ENCODE data around the gene XRN2.

Gene XRN2

DNA sequence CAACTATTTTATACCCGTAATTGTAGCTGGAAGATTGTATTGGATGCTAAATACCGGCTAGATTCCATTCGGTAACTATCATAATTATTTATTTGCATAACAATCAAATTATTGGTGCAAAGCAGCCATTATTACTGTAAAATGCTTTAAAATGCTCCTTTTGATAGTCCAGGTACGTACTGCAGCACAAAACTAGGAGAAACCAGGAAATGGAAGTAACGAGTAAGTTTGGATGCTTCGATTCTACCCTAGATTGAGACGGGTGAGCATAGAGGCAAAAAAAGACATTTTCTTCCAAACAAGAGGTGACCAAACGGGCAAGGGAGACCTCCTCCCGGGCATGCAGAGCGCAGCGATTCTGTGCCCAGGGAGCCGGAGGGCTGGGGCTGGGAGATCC is 469 bp upstream of the XRN2 start:
- no peak for DNase-seq

DNA sequence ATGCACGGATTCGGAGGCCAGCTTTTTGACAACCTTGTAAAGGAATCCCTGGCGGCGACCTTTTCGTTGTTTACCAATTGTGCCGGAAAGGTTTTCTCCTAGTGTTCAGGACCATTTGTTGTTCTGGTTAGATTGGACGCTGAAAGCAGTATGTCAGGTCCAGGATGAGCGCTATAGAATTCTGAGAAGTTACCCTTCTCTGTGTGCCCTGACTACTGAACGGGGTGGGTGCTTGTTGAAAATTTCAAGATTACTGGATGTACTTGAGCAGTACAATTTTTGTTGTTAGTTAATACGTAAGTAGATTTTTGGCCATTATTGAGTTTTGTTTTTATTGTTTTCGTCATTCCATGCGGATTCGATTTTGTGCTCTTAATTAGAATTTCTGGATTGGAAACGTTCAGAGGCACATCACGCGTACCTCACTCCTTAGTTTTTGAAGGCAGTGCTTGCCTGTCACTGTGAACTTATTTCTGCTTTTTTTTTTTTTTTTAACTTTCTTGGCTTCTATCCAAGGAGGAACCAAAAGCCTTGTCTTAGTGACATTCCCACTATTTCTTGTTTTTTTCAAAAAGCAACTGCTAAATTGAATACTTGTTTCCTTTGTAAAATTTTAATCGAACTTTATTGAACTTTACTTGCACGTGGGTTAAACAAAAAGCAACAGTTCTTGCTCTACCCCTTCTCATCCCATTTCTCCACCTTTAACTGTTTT is 898 bp downstream of the XRN2 start:
- no peak for DNase-seq

DNA sequence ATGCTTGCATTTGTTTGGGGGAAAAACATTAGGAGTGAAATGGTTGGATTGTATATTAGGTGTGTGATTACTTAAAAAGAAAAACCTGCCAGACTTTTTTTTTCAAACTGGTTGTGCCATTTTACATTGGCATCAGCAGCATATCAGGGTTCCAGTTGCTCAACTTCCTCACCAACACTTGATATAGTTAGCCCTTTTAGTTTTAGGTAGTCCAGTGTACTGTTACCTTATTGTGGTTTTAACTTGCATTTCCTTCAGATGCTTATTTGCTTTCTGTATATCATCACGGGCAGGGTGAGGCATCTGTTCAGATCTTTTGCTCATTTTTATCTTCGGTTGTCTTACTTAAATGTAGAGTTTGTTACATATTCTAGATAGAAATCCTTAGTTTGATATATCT is 5.2 kb downstream of the XRN2 start:
- no peak for DNase-seq

DNA sequence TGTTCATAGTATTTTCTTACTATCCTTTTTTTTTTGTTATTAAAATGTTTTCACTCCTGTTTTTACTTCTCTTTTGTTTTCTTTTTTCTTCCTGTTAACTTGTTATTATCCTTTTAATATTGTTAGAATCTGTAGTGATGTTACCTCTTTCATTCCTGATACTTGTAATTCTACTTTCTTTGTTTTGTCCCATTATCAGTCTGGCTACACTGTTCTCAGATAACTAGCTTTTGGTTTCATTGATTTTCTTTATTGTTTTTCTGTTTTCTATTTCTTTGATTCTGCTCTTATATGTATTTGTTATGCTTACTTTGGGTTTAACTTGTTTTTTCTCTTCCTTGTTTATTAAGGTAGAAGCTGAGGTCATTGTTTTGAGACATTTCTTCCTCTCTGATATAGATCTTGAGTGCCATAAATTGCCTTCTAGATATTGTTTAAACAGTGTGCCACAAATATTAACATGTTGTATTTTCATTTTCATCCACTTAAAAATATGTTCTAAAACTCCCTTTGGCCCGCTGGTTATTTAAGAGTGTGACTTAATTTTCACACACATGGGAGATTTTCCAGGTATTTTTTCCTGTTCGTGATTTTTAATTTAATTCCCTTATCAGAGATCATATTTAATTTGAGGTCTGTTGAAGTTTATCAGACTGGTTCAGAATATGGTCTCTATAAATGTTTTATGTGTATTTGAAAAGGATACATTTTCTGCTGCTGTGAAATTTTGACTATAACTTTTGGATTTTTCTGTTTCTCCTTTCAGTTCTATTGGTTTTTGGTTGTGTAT is 6.7 kb downstream of the XRN2 start:
- no peak for DNase-seq

DNA sequence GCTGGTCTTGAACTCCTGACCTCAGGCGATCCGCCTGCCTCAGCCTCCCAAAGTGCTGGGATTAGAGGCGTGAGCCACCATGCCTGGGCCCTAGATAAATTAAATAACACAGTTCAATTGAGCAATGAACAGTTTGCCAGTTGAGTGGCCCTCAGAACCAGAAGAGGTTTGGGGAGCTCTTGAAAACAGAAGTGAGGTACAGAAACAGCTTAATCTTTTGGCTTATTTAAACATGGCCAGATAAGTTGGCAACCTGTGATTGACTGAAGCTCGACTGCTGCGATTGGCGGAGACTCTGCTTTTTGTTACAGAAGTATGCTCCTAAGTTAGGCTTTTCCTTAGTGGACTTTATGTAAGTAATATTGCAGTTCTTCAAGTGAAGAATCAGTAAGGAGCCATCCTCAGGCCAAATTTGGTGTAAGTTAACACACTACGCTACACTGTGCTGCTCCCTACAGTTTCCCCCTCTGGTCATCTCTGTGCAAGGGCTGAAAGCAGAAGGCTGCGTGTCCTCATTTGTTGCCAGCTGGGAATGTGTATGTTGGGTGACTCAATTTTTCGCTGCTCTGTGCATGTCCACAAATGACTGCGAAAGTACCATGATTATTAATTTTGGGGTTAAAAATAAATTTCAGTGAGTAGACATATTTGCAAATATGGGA is 9.8 kb downstream of the XRN2 start:
- no peak for DNase-seq

DNA sequence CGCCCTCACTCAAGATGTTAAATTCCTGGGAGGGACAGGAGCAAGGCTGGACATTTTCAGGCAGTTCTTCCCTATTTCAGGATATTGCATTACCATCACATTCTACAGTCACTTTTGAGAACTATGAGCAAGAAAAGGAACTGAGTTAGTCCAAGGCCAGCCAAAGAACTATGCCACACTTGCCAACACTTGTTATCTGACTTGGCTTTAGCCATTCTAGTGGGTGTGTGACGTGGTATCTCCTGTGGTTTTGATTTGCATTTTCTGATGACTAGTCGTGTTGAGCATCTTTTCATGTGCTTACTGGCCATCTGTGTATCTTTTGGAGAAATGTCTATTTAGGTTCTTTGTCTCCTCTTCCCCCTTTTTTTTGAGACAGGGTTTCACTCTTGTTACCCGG is 12.0 kb downstream of the XRN2 start:
- no peak for DNase-seq

DNA sequence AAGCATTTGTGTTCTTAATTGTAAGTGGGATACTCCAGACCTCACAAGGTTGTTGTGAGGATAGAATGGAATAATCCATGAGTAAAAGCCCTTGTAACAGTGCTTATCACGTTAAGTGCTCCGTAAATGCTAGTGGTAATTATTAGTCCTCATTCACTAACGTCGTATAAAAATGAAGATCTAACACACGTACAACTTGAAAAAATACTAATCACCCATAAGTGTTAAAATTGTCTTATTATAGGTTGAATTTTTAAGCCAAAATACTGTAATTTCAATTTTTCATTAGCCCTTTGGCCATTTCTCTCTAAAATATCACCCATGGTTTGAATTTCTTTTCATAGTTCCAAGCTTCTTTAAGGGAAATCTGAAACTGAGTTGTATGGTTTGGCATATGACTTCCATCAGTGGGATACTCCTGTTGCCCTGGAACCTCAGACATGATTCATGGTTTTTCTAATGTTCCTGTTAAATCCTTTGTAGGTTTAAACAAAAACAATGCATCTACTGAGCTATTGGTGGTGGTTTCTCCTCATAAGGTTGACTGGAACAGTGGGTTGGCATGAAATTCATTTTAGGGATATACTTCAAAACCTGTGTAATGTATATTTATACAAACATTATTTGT is 19.1 kb downstream of the XRN2 start:
- no peak for DNase-seq

DNA sequence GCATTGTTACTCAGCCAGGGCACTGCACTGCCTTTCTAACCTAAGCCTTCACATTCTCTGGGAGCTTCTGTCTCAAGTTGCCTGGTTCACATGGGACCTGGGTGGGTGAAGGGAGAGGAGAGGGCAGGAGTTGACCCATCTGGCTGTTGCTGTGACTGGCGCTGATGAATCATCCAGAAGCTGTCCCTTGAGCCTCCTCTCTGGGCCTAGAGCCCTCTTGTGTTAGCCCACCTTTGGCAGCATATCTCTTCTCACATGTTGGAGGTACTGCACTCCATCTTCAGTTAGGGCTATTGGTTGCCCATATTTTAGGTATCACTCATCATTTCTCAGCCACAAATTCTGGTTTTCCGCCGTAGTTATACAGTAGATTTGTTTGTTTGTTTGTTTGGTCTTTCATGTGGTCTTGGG is 19.8 kb downstream of the XRN2 start:
- no peak for DNase-seq

DNA sequence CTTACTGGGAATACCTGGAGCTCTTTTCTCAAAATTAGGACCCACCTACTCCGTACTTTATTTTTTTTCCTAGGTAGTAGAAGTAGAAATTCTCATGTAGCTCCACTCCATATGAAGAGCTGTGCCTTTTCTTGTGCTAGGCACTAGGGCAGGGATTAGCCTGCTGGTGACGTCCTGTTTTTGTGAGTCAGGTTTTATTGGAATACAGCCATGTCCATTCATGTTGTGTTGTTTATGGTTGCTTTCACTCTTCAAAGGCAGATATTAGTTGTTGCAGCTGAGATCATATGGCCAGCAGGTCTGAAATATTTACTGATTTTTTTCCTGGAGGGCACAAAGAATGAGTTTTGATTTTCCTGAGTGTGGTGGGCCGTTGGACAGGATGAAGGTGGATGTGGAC is 20.5 kb downstream of the XRN2 start:
- no peak for DNase-seq

DNA sequence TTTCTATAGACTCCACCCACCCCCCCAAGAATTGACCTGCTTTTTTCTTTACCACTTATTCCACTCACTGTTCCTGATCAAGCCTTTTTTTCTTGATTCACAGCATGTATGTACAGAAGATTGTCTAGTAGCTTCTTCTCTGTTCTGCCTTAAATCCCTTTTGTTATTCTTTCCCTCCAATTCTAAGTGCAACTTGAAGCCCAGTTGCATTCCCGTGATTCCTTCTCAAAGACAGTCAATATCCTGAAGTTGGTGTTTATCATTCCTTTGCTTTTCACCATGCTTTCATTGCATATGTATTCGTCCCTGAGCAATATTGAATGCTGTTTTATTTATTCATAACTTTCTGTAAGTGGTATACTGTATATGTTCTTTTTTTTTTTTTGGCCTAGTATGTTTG is 21.0 kb downstream of the XRN2 start:
- DNase-seq, result no peak

DNA sequence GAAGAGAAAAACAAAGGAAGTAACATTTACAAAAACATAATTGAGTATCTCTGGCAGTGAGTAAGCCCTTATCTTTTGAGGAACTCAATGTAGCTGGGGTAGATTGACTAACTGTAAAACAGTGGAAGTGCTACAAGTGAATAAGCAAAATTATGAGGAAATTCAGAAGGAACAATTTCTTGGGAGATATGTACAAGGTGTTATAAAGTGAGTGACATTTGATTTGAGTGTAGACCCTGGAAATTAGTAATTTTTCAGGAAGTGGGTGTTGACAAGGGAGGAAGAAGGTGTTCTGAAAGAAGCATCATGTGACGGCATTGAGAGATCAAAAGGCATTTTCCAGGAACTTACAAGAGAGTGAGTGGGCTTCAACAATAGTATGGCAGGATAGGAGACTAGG is 22.2 kb downstream of the XRN2 start:
- no peak for DNase-seq

DNA sequence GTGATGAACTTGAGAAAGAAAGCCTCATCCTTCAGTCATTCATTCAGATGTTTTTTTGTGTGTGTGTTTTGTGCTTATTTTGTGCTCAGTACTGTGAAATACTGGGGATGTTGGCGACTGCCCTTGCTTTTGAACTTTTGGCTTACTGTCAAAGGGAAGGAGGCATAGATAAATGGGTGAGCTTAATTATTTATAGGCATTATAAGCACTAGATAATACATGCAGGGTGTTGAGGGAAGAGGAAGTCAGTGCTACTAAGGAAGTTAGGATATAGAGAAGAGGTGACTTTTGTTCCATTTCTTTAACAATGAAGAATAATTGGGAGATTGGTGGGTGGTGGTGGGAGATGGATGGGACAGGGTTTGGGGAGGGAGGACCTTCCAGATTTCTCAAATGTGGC is 23.6 kb downstream of the XRN2 start:
- no peak for DNase-seq

DNA sequence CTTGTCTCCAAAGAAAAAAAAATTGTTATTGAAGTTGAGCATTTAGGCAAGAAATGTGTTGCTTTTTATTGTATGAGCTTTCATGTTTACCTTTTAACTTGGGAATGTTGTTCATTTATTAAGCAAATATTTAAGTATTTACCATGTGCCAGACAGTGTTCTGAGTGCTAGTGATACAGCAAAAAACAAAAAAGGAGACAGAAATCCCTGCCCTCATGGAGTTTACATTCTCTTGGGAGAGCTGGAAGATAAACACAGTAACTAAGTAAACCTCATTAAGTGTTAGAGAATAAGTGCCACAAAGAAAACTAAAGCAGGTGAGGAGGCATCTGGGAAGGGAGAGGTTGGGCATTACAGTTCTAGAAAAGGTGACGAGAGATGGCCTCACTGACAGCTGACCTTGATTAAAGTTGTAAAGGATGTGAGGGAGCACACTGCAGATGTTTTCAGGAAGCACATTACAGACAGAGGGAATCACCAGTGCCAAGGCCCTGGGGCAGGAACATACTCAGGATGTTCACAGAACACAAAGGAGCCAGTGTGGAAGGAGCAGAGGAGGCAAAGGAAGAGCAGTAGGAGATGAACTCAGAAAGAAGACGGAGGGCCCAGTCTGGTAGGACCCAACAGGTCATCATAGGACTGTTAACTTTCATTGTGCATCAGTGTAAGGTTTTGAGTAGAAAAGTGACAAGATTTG is 33.5 kb downstream of the XRN2 start:
- DNase-seq, result no peak

DNA sequence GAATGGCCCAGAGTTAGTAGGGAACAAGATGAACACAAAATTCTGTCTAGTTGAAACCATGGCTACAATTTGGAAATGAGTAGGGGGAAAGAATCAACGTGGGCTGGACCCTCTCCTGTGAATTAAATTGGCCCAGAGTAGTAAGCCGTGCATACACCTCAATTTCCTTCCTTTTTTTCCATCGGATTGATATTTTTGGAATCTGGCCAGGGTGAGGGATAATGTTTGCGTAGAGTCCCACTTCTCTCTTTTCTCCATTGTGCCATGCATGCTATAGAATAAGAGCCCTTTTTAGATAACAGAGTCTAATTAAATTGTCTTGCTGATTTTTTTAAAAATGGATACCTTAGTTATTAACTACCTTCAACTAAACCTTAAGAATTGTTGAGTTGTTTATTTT is 35.2 kb downstream of the XRN2 start:
- no peak for DNase-seq

DNA sequence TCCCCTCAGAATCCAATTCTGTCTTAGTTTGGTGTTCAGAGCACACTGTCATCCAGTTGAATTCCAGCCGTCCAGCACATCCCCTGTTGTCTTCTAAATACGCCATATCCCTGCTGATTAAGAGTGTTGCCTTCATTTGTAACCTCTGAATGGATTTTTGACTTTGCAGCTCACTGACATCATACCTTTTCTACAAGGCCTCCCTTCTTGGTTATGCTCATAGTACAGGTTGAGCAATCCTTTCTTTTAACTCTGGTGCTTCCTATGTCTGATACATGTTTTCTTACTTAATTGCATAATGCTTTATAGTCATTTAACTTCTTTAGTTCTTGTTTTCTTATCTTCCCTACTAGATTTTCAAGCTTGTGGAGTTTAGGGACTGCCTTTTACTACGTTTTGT is 36.4 kb downstream of the XRN2 start:
- DNase-seq, result no peak

DNA sequence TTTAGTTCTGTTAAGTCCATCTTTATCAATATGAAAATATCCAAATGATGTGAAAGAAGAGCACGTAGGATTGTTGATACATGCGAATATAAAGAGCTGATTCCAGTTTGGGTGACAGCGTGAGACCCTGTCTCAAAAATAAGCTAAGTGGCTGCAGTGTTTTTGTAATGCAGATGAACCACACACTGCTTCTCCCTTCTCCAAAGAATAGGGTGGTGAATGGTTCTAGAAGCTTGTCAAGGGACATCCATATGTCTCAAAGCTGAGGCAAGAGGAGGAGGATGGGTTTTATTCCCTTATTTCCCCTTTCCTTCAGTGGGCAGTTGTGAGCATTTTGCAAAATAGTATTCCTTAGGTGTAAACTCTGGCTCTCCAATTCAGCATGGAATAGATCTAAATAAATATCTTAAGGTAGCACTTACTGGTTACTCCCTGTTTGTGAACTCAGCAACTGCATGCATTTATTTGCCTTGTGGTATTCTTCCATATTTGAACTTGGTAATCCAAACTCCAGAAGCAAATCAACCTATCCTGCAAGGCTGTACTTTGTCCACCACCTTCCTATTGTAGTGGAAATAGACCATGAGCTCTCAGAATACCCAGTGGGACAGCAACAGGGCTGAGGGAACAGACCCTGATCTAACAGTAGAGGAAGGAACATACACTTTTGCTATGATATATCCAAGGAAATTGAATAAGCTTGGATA is 38.0 kb downstream of the XRN2 start:
- DNase-seq, result no peak

DNA sequence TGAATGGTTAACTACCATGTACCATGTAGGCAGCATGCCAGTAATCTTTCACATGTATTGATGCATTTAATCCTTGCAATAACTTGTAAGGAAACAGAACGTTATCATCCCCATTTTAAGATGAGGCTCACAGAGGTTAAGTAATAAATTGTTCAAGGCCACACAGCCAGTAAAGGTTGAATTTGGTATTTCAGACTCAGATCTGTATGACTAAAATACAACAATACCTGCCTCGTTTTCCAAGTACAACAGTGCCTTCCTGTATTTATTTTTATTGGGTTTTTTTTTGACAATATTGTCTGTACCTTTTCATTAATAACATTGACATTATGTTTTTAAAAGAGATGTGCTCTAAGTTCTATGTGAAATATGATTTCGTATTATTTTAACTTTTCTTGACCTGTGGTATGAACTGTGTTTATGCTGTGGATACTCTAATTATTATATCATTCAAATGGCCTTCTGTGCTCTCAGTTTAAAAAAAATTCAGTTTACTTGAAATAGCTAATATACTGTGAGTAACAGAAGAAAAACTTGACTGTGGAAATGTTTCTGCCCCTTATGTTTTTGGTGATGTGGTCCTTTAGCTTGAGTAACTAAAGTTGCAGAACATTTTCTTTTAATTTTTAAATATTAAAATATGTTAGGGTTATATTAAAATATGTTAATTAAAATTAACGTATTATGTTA is 39.7 kb downstream of the XRN2 start:
- DNase-seq, result no peak

DNA sequence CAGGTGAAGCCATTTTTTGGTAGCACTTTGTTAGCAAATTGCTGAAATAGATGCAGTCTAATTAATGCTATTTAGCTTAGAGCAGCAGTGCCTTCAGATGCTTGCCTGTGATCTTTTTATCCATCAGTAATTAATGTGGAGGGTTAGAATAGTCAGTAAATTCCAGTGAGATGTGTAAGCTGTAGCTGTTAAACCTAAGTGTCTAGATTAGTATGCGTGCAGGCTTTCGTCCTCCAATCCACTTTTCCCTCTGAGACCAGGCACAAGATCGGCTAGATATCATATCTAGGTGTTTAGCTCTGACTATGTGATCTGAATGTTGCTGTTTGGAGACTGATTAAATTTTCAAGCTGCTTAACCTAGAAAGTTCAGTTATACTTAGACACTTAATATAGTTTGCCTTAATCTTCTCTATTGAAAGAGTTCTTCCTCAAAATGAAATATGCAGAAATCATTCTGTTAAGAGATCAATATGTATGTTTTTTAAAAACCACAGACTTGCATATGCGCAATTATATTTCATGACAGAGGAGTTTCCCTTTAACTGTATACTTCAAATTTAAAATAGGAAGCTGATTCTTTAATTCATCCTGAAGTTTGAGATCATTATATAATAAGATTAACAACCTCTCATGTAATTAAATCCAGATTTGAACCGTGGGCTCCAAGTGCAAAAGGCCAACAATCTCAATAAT is 41.2 kb downstream of the XRN2 start:
- DNase-seq, result no peak

DNA sequence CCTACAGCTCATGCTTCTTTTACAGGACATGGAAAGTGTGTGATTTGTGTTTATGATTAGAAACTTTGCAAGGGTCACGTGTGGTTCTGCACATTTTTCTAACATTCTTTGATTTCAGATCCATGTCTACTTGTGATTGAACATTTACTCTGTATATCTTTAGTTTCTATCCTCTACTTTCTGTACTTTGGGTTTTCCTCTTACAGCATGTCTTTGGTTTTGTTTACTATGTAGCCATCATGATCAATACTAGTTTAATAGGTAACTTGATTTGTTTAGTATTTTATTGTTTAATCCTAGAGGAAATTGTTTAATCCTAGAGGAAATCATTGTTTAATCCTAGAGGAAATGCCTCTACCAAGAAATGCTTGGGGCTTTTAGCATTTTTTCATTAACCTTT is 41.8 kb downstream of the XRN2 start:
- DNase-seq, result no peak

DNA sequence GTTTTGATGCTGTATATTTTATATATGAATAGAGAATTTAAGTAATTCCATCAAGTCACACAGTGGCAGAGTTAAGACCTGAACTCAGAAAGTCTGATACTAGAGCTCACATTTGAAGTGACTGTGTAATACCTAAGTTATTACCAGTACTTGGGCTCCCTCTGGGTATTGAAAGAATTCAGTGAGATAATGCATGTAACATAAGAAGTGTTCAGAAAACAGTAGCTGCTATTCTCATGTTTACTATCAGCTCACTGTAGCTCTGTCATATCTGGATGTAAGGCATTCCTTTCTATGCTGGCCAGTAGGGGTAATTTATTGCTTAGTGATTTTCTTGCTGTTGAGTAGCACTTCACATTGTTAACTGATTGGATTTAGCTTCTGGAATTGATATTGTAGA is 49.6 kb downstream of the XRN2 start:
- DNase-seq, result no peak

DNA sequence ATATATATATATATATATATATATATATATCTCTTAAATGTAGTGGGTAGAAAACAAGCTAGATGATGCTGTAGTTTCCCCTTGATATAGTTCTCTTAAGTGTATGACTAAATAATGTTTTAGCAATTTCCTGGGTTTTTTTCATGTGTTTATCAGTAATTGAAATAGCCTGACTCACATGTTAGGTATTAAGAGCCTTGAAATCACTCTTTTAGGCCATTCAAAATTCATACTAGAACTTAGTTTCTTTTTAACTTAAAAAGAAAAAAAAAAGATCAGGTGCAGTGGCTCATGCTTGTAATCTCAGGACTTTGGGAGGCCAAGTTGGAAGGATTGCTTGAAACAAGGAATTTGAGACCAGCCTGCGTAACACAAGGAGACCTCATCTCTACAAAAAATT is 50.1 kb downstream of the XRN2 start:
- no peak for DNase-seq

Data from NCI-H1417 (cell line).